ENCODE data around the gene ZBTB25. TPM values are rescaled to one million over a fixed set of nuclear protein-coding genes. Genes with fewer than 3 reads are reported as not detected.

The ZBTB25 gene
- total RNA-seq, 1 experiment from 2014 or later = 19.0 TPM

DNA sequence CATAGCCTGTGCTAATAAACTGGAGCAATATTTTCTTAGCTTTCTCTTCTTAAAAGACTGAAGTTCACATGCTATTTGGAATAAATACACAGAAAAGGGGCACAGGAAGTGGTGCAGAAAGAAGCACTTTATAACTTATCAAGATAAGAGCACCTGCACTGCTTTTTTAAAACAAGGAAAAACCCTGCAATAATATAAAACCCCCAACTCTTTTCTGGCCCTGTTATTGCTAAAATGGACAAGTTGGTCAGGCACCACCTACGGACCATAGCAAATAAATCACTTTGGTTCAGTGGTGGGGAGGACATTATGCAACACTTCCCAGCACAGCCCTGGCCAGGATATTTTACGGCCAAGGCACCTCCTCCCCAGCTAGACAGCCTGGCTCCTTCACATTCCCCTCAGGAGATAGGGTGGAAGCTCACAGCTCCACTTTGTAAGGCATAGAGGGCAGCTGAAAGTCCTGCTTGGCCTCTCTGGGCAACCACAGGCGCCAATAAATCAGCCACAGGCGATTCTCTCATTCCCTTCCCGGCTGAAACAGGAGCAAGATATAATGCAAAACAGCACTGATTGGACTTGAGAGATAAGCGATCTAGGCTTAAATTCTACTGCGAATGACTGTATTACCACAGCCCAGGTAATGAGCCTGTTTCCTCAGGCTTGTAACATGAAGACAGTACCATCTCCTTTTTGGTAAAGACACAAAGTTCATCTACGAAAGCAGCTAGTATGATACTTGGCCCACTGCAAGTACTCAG lies 2.0 kb downstream of the ZBTB25 start:
- Histone ChIP-seq H3K79me2 (ENCODE audit: insufficient read depth, low read length) (peaks cover 71% of the 10 kb centered on the region), H3K9ac (ENCODE audit: low read length) (peak overlapping the region; percentile 85), H3K27ac (ENCODE audit: low read depth, low read length) (peak overlapping the region; percentile 95), H3K36me3 (ENCODE audit: control insufficient read depth in 1 of 2, insufficient read depth in 2 of 2, low read length in 2 of 2) (peaks cover 0 to 5% of the 10 kb centered on the region in 2 experiments; a peak in 1 of 4 replicates), H3K27me3 (ENCODE audit: insufficient read depth, low read length) (no peaks in the 10 kb centered on the region), H3K9me2 (ENCODE audit: insufficient read depth) (no peaks in the 10 kb centered on the region), H3K9me3 (ENCODE audit: control insufficient read depth in 1 of 2, insufficient read depth in 1 of 2, low read depth in 1 of 2, low read length in 2 of 2) (no peaks in the 10 kb centered on the region), H3K4me2 (ENCODE audit: low read length) (peak overlapping the region; percentile 89), H4K20me1 (ENCODE audit: insufficient read depth) (no peaks in the 10 kb centered on the region), H2AFZ (ENCODE audit: low read depth, low read length, poor library complexity, severe bottlenecking) (no peak overlapping the region), H3K4me1 (ENCODE audit: control insufficient read depth in 1 of 2, insufficient read depth in 2 of 2, low read length in 2 of 2) (peaks cover 30 to 40% of the 10 kb centered on the region in 2 experiments), H3K4me3 (replicated peaks in 1 of 2; ENCODE audit: low read depth in 1 of 2, low read length in 2 of 2) (peak overlapping the region; percentile 74 to 97)
- RAD21 ChIA-PET (ENCODE audit: low non-redundant PET in 1 of 2, low total read pairs in 2 of 2, uncharacterized antibody in 2 of 2, unreplicated experiment in 2 of 2) = no interaction called here
- POLR2A ChIA-PET = no interaction called here
- TSS peak; percentile 42 for BruUV-seq (replicated peaks)
- intact Hi-C loops (cut with micrococcal nuclease) = no loop called here
- no peak for ATAC-seq
- no peak for DNase-seq (ENCODE audit: low read depth, low spot score)
- CTCF ChIA-PET = interaction anchor here (3.2 kb wide), 1 partner anchor 10 kb away, joined by 9 read pairs; no protein-coding TSS in a partner anchor
- TF ChIP-seq EZH2 (IDR thresholded peaks at IDR 0.05) (no peak), EZH2phosphoT487 (IDR thresholded peaks at IDR 0.05; ENCODE audit: borderline replicate concordance) (no peak), EGR1 (IDR thresholded peaks at IDR 0.05; ENCODE audit: low read depth) (no peak), JUND (IDR thresholded peaks at IDR 0.05) (no peak), YY1 (IDR thresholded peaks at IDR 0.05; ENCODE audit: extremely low read depth, insufficient replicate concordance, low read depth, low read length) (no peak), CBX3 (IDR thresholded peaks at IDR 0.05; ENCODE audit: low read depth) (no peak), SIN3A (IDR thresholded peaks at IDR 0.05; ENCODE audit: low read depth) (no peak), CEBPB (IDR thresholded peaks at IDR 0.05; ENCODE audit: low read depth) (no peak), ELF1 (IDR thresholded peaks at IDR 0.05; ENCODE audit: borderline replicate concordance, low read depth) (no peak), TCF7L2 (IDR thresholded peaks at IDR 0.05; ENCODE audit: borderline replicate concordance, extremely low read depth, insufficient read depth, insufficient read length) (no peak)
- TF ChIP-seq, protein P1, sequence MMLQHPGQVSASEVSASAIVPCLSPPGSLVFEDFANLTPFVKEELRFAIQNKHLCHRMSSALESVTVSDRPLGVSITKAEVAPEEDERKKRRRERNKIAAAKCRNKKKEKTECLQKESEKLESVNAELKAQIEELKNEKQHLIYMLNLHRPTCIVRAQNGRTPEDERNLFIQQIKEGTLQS (IDR thresholded peaks at IDR 0.05) = no peak
- TF ChIP-seq, protein P2, sequence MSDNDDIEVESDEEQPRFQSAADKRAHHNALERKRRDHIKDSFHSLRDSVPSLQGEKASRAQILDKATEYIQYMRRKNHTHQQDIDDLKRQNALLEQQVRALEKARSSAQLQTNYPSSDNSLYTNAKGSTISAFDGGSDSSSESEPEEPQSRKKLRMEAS (IDR thresholded peaks at IDR 0.05) = no peak
- TF ChIP-seq, protein P3, sequence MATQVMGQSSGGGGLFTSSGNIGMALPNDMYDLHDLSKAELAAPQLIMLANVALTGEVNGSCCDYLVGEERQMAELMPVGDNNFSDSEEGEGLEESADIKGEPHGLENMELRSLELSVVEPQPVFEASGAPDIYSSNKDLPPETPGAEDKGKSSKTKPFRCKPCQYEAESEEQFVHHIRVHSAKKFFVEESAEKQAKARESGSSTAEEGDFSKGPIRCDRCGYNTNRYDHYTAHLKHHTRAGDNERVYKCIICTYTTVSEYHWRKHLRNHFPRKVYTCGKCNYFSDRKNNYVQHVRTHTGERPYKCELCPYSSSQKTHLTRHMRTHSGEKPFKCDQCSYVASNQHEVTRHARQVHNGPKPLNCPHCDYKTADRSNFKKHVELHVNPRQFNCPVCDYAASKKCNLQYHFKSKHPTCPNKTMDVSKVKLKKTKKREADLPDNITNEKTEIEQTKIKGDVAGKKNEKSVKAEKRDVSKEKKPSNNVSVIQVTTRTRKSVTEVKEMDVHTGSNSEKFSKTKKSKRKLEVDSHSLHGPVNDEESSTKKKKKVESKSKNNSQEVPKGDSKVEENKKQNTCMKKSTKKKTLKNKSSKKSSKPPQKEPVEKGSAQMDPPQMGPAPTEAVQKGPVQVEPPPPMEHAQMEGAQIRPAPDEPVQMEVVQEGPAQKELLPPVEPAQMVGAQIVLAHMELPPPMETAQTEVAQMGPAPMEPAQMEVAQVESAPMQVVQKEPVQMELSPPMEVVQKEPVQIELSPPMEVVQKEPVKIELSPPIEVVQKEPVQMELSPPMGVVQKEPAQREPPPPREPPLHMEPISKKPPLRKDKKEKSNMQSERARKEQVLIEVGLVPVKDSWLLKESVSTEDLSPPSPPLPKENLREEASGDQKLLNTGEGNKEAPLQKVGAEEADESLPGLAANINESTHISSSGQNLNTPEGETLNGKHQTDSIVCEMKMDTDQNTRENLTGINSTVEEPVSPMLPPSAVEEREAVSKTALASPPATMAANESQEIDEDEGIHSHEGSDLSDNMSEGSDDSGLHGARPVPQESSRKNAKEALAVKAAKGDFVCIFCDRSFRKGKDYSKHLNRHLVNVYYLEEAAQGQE (IDR thresholded peaks at IDR 0.05; ENCODE audit: low read depth) = no peak

All from HCT116 (cell line).